AG09309 (cell line): ENCODE measurements around the gene MICU1.

Experiments used
- DNase-seq: peaks from one replicate; pipeline ENCODE4 v3.0.0-alpha.2; 2010; ENCODE audit warnings: low read depth
- H3K4me3 ChIP-seq: 2 replicates; pipeline ENCODE4 v1.5.1; 2011; ENCODE audit warnings: mild to moderate bottlenecking, low read depth, low read length, moderate library complexity; ENCODE audit not compliant: control insufficient read depth
- TF ChIP-seq, protein P1 (sequence below): IDR thresholded peaks from 2 replicates; pipeline ENCODE4 v1.5.1; 2011; ENCODE audit warnings: mild to moderate bottlenecking, low read depth, low read length, inconsistent platforms; ENCODE audit not compliant: insufficient read depth, control insufficient read depth; ENCODE audit errors: missing control alignments

The MICU1 gene

DNA sequence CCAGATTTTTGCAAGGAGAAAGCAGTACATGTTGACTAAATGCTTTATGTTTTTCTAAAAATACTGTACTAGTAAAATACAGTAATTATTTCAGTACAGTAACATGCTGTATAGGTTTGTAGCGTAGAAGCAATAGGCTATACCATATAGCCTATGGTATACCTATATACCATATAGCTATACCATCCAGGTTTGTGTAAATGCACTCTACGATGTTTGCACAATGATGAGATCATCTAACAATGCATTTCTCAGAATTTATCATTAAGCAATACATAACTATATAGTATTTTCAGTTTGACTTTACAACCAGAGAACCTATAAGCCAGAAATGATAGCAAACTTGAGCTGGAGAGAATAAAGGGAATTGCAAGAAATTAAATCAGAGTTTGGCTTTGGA is 161.4 kb downstream of the MICU1 start:
- TF ChIP-seq, protein P1, sequence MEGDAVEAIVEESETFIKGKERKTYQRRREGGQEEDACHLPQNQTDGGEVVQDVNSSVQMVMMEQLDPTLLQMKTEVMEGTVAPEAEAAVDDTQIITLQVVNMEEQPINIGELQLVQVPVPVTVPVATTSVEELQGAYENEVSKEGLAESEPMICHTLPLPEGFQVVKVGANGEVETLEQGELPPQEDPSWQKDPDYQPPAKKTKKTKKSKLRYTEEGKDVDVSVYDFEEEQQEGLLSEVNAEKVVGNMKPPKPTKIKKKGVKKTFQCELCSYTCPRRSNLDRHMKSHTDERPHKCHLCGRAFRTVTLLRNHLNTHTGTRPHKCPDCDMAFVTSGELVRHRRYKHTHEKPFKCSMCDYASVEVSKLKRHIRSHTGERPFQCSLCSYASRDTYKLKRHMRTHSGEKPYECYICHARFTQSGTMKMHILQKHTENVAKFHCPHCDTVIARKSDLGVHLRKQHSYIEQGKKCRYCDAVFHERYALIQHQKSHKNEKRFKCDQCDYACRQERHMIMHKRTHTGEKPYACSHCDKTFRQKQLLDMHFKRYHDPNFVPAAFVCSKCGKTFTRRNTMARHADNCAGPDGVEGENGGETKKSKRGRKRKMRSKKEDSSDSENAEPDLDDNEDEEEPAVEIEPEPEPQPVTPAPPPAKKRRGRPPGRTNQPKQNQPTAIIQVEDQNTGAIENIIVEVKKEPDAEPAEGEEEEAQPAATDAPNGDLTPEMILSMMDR = no peak
- H3K4me3 ChIP-seq = no peak overlapping the region

DNA sequence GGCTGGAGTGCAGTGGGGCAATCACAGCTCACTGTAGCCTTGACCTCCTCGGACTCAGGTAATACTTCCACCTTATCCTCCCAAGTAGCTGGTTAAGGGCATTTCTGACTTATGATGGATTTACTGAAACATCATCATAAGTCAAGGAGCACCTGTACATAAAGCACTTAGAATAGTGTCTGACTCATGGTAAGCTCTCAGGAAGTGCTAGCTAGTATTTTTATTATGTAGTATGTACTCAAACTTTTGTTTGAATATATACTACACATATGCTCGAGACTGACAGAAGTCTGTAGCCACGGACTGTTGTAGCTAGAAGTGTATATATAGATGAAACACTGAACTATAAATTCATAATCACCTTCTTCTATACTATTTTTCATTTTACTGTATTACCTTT is 163.6 kb downstream of the MICU1 start:
- no peak for DNase-seq
- H3K4me3 ChIP-seq = no peak overlapping the region
- TF ChIP-seq, protein P1 = no peak

More for the DNA sequence above, 161.4 kb downstream of the MICU1 start:
- DNase-seq = no peak

DNA sequence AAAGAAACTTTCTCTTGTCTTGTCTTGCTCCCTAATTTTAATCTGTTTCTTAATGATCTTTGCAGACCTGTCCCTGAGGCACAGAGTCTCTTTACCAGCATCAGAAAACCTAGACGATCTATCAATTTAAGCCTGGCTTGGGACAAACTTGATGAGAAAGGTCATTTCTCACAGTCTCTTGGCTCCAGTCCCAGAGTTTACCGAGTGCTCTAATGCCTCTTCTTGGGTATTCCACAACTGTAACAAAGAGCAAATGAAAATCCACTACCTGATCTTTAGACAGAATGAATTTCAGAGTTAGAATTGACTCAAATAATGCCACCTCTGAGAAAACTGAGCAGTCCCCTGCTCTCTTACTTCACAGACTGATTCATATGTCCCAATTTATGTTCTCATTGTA is 164.8 kb downstream of the MICU1 start:
- TF ChIP-seq, protein P1 = no peak
- H3K4me3 ChIP-seq = no peak overlapping the region
- no peak for DNase-seq

DNA sequence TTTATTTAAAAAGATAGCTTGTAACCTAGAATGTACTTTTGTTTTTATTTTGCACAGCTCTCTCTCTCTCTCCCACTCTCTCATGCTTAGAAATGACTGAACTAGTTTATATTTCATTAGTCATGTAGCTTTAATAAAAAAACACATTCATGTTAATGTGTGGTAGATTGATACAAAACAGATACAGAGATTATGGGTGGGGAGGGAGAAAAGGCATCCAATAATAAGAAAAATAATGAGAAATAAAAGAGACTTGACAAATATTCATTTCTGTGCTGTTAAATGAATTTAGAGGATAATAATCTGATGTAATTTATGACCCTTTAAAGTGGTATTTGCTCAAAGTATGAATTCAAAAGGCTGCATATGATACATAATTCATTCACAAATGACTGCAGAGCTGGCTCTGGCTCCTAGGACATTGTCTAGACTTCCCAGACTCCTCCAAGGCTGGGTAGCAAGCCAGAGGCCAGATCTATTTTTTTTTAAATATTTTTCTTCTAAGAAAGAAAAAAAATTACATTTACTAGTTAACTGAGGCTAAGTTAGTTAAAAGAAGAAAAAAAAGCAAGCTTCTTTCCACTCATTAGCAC is 165.5 kb downstream of the MICU1 start:
- no peak overlapping the region for H3K4me3 ChIP-seq
- no peak for DNase-seq
- TF ChIP-seq, protein P1 = no peak

DNA sequence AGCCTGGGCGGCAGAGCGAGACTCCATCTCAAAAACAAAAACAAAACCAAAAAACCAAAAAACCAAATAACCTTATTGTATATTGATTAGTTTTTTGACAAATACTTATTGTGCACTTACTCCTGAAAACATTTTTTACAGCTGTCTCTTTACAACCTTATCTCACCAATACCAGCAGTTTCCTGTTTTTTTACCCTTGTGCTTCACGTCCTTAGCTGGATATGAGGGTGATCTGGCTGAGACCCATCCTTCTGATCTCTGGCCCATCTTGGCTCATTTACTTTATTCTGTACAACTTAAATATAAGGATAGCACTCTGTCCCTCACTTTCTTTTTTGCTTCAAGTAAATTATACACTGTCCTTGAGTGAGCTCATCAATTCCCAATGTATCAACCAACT is 166.6 kb downstream of the MICU1 start:
- no peak overlapping the region for H3K4me3 ChIP-seq
- DNase-seq = no peak
- TF ChIP-seq, protein P1 = no peak

DNA sequence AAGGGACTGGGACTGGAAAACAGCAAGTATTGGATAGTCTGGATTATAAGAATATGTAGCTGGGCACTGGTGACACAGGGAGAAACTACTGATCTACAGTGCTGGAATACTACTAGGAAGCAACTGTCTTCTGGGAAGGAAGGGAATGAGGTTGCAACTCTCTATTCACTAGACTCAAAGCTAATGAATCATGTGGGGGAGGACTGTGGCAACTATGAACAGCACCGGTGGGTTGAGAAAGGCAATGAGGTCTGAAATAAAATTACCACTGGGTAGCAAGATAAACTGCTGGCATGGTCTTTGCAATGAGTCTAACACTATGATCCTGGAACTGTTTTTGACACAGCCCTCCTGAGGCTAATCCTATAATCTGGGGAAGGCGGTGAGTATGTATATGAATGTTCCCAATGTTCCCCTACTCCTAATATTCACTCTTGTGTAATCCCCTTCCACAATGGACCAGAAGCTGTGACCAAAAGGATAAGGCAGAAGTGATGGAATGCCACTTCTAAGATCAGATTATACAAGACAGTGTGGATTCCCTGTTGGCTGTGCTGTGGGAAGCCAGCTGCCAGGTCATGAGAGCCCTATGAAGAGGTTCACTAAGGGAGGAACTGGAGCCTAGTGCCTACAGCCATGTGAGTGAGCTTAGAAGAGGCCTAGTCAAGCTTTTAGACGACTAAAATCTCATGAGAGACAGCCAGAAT is 169.8 kb downstream of the MICU1 start:
- H3K4me3 ChIP-seq = no peak overlapping the region
- DNase-seq = no peak
- TF ChIP-seq, protein P1 = no peak
